HG03520 (cell line): Measurements from ENCODE around the gene ING5.
"Not testable (repeated sequence)": the region's sequence is repeated elsewhere in the genome, so short reads cannot be mapped to it uniquely, and the experiment has no call there.

Experiments
- ATAC-seq: cut with Tn5 transposase; IDR thresholded peaks from one replicate; pipeline ENCODE4 v1.9.1; 2021; ENCODE audit warnings: mild to moderate bottlenecking, moderate library complexity; ENCODE audit not compliant: unreplicated experiment

The ING5 gene

DNA sequence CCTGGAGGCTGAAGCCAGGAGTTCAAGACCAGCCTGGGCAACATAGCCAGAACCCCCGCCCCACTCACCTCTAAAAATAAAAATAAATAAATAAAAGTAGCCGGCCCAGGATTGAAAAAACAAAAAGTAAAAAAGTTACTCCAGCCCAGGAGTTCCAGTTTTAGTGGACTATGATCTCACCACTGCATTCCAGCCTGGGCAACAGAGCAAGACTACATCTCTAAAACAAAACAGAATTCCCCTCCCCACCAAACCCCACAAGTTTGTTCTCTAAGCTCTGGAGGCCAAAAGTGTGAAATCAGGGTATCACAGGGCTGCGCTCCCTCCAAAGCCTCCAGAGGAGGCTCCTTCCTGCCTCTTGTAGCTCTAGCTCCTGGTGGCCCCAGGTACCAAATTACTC is 34.3 kb downstream of the ING5 start:
- no peak for ATAC-seq

DNA sequence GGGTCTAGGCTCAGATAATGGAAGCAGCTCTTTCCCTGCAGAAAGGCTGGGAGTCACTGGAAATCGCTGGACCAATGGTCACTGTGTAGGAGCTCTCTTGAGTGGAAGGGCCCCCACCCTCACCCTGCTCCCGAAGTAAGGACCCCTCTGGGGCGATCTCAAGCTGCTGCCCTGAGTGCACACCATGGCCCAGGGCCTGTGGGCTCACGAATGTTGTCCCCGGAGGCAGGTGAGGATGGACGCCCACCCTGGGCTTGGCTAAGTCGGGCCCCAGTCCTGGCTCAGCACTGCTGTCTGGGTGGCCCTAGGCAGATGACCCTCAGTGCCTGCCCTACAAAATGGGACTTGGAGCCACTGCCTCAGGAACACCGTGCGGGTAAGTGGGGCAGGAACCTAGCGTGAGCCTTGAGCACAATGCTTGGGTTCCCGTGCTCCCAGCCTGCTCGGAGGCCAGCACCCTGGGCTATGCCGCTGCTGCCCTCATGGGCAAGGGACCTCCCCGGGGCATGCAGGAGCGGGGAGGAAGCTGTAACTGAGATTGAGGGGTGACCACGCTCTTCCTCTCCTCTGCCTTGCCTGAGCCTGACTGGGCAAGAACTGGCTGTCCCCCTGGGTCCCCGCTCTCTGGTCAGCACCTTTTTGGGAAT is 36.3 kb downstream of the ING5 start:
- ATAC-seq: no peak

DNA sequence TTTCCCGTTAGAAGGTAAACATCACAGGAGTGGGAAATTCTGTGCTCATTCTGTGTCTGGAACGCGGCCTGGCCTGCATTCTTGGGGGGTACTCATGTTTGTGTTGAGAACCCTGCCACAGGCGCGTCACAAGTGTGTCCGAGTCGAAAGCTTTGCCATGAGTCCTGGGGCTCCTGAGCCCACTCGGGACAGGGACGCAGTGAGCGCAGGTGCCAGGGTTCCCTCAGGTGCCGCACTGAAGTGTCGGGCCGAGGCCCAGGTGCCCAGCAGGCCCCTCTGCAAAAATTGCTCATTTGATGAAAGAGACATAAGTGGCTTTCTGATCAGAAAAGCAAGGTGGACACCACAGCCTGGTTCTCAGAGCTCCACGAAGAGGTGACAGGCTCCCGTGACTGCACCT is 37.3 kb downstream of the ING5 start:
- no peak for ATAC-seq

DNA sequence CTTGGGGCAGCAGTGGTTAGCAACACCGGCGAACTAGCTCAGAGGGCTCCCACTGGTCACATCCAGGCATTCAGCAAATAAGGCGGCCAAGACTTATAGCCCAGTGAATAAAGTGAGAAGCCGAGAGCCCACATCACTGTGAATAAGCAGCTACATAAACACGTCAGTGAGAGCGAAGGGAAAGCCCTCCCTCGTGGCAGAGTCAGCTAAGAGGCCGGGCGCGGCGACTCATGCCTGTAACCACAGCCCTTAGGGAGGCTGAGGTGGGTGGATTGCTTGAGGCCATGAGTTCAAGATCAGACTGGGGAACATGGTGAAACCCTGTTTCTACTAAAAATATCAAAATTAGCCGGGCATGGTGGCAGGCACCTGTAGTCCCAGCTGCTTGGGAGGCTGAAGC is 37.8 kb downstream of the ING5 start:
- ATAC-seq: no peak

DNA sequence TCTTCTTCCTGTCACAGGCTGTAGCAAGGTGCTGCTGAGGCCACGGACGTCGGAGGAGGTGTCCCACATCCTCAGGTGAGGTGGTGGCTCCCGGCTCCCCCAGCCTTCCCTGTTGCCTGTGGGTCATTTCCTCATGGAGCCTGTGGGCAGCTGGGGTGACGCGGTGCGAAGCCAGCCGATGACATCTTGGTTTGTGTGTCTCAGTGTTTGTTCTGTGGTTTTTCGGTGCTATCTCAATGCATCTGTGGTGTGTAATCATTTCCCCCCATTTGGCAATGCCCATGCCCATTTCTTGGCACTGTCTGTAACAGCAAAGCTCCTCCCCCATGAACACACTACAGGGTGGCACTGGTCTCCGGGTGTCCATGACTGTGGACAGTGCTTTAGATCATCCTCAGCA is 39.2 kb downstream of the ING5 start:
- ATAC-seq: no peak

DNA sequence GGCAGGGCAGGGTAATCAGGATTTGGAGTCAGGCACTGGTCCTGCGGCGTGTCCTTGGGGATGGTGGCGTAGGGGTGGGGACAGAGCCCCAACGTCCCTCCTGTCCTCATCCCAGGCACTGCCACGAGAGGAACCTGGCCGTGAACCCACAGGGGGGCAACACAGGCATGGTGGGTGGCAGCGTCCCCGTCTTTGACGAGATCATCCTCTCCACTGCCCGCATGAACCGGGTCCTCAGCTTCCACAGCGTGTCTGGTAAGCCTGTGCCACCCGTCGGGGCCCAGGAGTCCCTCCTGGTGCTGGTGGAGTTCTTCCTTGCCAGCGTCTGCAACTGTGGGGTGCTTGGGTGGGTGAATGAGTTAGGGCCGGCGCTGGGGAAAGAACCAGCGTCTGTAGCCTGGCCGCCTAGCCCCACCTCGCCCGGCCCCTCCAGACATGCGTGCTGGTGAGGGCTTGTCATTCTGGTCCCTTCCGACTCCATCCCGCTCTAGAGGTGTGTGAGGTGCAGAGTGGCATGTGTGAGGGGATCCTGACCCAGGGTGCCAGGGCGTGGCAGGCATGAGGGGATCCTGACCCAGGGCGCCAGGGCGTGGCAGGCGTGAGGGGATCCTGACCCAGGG is 40.6 kb downstream of the ING5 start:
- ATAC-seq: no peak

DNA sequence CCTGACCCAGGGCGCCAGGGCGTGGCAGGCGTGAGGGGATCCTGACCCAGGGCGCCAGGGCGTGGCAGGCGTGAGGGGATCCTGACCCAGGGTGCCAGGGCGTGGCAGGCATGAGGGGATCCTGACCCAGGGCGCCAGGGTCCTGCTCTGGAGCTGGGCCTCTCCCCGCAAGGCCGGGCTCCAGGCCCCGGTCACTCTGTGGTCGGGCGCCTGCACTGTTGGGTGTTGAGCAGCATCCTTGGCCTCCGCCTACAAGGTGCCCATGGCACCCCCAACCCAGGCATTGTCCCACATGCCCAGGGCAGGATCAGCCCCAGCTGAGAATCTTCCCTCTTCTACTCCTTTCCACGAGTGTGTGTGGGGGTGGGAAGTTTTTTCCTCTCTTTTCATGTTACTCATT is 41.2 kb downstream of the ING5 start:
- ATAC-seq: not testable (repeated sequence)

DNA sequence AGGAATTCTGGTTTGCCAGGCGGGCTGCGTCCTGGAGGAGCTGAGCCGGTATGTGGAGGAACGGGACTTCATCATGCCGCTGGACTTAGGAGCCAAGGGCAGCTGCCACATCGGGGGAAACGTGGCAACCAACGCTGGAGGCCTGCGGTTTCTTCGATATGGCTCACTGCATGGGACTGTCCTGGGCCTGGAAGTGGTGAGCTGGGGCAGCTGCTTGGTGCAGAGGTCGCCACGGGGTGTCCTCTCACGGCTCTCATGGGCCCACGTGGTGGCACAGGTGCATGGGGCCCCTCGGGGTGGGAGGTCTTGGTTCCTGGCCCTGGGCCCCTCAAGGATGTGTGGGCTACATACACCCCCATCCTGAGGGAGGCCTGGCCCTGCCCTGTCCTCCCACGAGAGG is 41.8 kb downstream of the ING5 start:
- no peak for ATAC-seq

DNA sequence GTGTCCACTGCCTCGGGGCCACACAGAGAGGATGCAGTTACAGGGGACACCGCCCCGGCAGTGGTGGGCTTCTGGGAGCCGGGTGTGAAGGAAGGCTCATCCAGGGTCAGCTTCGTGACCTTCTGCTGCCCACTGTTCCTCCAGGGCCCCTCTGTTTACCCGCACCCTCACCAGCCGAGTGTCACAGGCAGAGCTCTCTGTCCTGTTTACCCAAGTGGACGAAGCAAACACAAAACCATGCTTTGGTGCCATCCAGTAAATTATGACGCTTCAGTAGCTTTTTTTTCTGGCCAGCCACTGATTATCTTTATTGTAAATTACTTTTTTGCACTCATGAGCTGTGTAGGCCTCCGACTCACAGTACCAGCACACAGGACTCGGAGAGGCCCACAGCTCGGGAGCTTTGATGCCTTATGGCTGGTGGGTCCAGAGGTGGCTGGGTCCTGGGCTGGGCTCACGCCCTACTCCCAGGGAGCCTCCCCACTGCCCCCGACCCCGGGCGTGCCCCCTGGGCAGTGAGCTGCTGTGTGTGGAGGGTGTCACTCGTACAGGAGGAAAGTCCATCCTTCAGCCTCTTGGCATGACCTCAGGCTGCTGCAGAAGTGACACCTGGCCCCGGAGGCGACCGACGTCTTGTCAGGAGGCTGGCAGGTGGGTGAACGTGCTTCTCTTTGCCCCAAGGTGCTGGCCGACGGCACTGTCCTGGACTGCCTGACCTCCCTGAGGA is 42.4 kb downstream of the ING5 start:
- ATAC-seq: no peak

DNA sequence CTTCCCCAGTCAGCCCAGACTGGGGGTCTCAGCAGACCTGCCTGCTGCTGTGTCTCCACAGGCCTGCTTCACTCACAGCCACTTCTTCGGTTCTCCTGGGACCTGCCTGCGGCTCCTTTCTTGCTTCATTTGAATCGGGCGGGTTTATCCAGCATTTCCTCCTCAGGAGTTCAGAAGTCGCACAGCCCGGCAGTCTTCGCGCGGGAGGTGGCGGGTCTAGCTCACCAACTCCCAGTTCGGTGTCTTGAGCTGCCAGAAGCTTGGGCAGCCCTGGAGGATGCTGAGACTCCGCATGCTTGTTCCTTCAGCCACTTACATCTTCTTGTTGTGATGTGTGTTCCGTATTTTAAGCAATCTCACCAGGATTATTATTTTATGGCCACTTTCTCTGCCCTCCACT is 43.4 kb downstream of the ING5 start:
- no peak for ATAC-seq

DNA sequence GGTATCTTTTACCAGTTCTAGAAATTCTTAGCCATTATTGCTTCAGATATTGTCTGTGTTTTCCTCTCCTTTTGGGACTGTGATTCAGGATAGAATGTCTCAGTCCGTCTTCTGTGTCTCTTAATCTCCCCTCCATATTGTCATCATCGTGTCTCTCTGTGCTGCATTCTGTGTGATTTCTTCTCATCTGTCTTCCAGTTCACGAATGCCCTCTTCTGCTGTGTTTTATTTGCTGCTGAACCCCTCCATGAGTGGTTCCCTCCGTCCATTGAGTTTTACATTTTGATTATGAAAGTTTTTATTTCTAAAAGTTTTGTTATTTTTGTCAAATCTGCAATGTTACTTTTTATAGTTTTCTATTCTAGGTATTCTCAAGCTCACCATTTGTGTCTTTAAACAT is 44.2 kb downstream of the ING5 start:
- no peak for ATAC-seq

DNA sequence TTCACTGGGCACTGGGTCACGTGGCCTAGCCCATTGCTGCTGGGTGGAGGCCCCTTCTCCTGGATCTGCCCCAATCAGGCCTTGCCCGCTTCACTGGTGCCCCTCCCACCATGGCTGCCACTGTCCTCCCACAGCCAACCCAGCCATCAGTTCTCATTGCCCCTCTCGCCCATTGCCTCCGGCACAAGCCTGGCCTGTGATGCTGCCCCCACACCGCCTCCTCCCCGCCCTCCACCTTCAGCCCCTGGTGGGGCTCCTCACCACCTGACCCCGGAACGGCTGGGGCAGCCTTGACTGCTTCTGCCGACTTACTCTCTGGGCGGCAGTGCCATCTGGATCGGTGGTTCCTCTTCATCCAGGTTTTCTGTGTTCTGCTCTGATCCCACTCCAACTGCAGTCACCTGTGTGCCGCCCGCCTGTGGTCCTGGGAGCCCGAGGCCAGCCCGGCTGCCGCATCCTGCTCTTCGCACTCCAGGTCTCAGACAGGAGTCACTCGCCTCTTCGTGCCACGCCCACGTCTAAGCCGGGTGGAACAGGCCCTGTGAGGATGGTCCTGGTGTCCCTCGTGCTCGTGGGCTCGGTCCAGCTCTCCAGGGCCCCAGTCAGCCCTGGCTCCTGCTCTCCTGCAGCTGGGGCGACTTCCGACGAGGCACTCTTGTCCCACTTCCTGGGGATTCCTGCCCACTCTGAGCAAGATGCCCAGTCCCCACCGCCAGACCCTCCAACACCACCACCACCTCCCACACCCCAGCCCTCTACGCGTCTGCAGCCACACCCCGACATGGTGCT is 46.8 kb downstream of the ING5 start:
- ATAC-seq: no peak

DNA sequence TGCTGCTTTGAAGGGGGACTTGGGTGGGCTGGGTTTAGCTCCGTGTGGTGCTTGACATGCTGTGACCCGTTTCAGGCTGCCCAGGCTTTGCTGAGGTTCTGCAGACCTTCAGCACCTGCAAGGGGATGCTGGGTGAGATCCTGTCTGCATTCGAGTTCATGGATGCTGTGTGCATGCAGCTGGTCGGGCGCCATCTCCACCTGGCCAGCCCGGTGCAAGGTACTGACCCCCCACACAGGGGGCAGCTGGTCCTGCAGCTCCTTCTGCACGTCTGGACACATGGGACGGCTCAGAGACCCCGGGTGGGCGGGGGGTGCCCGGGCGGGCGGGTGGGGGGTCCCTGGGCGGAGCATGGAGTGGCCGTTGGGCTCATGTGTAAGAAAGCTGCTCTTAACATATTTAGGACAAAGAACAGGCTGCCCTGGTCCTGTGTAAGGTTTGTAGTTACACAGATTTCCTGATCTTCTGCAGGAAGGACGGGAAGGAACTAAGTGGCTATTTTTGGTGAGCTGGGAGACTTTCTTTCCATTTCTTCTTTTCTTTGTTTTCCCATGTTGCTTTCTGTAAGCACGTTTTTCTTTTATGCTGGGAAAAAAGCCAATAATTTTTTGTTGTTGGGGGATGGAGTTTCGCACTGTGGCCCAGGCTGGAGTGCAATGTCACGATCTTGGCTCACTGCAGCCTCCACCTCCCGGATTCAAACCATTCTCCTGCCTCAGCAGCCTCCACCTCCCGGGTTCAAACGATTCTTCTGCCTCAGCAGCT is 48.4 kb downstream of the ING5 start:
- ATAC-seq: no peak

DNA sequence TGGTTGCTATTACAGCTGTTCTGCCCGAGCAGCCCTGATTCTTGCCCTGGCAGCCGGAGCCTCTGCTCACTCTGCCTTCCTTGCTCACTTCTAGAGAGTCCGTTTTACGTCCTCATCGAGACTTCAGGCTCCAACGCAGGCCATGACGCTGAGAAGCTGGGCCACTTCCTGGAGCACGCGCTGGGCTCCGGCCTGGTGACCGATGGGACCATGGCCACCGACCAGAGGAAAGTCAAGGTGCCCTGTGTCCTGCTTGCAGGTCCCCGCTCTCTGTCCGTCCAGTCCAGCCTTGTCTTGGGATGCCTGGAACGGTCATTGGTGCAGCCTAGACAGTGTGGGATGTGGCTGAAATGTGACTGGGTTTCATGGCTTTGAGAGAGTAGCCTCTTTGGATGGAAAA is 49.3 kb downstream of the ING5 start:
- no peak for ATAC-seq

DNA sequence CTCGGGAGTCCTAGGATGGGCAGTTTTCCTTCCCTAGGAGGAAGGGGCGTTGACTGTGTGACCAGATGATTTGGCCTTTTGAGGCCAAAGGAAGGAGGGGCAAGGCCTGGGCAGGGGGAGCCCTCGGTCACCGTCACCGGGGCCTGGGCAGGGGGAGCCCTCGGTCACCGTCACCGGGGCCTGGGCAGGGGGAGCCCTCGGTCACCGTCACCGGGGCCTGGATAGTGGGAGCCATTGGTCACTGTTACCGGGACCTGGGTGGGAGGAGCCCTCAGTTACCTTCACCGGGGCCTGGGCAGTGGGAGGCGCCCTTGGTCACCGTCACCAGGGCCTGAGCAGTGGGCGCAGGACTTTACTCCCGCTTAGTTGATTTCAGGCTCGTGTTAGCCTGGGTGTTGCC is 49.9 kb downstream of the ING5 start:
- no peak for ATAC-seq

DNA sequence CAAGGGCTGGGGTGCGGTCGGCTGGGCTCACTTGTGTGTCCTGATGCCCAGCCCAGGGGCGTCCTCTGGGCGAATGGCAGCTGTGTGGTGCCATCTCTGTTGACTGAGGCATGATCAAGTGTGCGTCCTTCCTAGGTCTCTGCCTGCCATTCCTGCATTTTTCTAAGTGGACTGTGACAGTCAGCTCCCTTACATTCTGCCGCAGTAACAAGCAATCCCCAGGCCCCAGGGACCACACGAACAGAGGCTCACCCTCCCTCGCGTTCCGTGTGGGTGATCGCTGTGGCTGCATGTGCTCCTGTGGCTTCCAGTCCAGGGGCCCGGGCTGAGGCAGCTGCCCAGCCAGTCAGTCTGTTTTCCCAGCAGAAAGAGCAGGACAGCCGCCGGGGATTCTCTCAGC is 50.4 kb downstream of the ING5 start:
- ATAC-seq: no peak

DNA sequence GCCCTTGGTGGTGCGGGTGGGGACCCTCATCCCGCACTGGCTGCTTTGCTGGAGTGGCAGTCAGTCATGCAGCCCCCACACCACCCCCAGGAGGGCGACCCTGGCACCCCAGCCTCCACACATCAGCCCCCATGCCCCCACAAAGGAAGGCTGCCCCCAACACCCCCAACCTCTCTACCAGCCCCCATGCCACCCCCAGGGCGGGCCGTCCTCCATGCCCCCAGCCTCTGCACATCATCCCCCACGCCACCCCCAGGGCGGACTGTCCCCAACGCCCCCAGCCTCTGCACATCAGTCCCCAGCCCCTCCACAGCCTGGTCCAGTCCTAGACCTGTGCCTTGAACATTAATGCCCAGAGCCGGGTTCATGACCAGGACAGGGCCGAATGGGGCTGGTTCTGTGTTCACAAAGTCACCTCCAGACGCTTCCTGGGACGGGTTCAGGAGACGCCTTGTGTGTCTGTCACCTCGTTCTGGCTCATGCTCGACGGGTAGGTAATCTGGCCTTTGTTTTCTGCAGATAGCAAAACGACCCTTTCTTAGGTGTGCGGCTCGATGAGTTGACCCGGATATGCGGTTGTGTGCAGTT is 50.9 kb downstream of the ING5 start:
- no peak for ATAC-seq

DNA sequence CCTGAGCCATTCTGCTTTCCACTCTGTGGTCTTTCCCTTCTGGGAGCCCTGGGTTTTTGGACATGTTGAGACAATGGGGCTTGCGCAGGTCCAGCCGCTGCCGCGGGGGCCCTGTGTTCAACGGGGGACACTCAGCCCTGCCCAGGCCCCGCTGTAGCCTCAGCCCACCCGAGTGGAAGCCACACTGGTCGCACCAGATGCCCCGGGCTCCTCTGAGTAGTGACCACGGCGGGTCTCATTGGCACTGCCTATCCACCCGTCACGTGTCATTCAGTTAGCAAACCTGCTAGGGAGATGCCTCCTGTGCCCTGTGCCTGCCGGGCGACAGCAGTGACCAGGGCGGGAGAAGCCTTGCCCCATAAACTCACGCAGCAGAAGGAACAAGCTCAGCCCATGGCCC is 51.7 kb downstream of the ING5 start:
- ATAC-seq: no peak

DNA sequence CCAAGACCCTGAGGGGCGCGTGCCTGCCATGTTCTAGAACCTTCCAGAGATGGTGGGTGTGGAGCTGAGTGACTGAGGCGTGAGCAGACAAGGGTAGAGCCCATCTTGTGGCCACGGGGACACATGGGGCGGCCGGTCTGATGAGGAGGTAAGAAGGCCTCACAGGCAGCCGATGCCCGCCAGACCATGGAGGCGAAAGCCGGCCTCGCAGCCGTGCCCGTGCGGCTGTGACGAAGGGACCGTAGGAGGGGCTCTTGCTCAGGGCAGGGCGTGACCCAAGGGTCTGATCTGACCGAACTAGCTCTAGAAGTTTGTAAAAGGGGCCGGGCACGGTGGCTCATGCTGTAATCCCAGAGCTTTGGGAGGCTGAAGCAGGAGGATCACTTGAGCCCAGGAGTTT is 52.2 kb downstream of the ING5 start:
- ATAC-seq: no peak

DNA sequence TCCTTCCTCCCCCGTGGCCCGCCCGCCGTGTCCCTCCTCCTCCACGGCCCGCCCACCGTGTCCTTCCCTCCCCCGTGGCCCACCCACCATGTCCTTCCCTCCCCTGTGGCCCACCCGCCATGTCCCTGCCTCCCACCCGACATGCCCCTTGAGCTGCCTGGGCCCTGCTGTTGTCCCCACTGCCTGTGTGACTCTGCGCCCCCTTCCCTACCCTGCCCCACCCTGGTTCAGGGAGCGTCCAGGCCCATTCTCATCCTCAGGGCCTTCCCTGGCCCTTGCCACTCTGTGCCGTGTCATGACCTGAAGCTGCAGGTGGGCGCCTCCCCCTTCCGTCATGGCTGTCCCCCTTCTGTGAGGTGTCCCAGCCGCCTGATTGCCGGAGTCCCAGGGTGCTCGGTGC is 53.3 kb downstream of the ING5 start:
- no peak for ATAC-seq

DNA sequence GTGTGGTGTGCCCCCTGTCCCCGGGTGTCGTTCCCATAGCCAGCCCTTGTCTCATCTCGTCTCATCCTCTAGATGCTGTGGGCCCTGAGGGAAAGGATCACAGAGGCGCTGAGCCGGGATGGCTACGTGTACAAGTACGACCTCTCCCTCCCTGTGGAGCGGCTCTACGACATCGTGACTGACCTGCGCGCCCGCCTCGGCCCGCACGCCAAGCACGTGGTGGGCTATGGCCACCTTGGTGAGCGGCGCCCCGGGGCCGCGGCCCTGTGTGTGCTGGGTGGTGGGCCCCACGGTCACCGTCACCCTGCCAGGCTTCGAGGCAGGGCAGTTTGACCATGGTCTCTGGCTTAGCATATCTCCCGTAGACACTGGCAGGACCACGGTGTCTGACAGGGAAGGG is 53.9 kb downstream of the ING5 start:
- no peak for ATAC-seq
